Stimulated activated CD8-positive, alpha-beta memory T cell treated with anti-CD3 and anti-CD28 coated beads, Interleukin-15, amount 100 ng/mL, for 4 hours (primary cell): ENCODE results near the gene STIL.

Experiments used
- DNase-seq, 2 donors: peaks; one replicate each; pipeline ENCODE4 v3.0.0-alpha.2; 2020; ENCODE audit warnings: low read depth in 2 of 2

The STIL gene

GRCh38 chr1:47235241-47235681 is 78.7 kb downstream of the STIL start:
- no peak for DNase-seq

GRCh38 chr1:47233186-47233585 is 80.8 kb downstream of the STIL start:
- no peak for DNase-seq

GRCh38 chr1:47232187-47232874 is 81.6 kb downstream of the STIL start, which contains the start of gene TAL1:
Gene TAL1, minus strand, starts transcription at chr1:47232225. Its CDS starts 6,337 bp downstream, at chr1:47225888.
- DNase-seq: no peak

DNA sequence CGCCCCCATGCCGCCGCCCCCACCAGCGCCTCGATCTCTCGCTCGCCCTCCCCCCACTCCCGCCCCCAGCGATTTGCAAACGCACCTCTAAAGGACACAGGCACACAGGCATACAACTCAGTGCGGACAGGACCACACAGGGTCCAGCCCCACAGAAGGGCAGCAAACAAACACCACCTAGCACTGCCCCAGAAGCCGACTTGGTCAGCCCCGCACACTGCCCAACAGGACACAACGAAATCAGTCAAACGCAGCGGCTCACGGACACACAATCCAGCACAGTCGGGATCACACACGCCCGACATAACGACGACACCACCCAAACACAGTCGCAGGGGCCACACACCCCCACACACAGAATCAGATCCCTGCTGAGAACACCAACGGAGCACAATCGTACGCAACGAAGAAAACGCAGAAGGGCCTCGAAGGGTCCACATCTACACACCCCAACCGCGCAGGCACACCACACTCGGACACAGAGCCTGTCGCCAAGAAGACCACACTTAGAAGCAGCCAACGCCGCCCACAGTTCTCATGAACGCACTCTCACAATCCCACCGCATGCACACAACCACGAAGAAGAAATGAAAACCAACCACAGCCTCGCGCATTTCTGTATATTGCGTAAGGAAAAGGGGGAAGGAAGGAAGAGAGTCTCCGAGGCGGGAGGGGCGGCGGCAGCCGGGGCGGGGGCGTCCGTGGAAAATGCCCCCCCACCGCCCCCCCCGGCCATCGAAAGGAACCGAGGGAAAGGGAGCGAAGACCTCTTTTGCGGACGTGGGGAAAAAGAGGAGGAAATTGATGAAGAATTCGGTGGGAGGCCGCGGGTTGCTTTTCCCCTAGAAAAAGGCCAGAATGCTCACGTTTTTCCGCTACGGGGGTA is 82.4 kb downstream of the STIL start:
- no peak for DNase-seq

DNA sequence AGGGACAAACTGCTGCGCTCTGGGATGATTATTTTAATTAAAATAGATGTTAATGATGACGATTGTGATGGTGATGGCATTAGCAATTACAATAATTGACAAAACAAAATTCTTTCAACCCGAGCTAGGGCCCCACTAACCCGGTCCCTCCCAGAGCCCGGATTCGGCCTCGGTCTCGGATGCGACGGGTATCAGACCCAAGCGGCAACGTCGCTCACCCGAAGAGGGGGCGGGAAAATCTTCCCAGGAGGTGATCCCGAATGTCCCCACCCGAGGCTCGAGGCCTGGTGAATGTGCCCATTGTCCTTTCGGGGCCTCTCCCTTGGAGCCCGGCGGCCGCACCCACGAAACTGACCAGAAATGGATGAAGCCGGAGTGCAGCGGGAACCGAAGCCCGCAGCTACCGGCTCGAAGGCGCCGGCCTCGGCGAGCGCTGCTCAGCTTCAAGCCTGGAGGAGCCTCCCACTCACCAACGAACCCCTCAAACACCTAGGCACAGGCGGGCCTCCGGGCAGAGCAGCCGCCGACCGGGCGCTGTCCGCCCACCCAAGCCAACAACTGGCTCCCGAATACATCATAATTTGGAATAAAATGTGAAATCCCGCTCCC is 83.2 kb downstream of the STIL start:
- no peak for DNase-seq

DNA sequence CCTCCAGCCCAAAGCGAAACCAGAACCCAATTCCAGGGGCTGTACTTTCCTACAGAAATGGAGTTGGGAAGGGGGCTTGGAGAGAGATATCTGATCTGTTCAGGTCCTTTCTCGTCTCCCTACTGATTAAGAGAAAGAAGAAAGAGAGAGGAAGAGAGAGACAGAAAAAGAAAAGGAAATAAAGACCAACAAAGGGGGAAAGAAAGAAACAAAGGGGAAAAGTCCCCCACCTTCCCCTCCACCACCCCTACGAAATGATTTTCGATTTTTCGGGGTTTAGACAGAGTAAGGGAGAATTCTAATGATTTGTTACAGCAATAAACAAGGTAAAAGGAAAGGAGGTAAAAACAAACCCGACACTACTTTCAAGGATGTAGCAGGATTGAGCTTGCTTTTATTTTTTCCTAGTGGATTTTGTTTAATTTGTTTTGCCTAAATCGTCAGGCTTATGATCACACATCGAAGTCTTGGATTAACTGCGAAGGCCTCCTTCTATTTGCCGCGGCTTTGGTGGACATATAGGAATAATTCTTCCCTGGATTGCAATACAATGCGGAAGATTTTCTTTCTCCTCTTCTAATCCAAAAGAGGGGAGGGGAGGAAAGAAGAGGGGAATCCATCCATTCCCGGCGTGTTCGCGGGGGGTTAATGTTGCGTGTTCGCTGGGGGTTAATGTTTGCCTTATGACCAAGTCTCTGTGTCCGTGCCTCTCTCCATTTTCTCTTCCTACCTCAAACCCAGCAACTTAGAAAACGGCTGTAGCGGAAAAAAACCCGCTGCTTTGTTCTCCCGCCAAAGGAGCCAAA is 83.9 kb downstream of the STIL start:
- no peak for DNase-seq

DNA sequence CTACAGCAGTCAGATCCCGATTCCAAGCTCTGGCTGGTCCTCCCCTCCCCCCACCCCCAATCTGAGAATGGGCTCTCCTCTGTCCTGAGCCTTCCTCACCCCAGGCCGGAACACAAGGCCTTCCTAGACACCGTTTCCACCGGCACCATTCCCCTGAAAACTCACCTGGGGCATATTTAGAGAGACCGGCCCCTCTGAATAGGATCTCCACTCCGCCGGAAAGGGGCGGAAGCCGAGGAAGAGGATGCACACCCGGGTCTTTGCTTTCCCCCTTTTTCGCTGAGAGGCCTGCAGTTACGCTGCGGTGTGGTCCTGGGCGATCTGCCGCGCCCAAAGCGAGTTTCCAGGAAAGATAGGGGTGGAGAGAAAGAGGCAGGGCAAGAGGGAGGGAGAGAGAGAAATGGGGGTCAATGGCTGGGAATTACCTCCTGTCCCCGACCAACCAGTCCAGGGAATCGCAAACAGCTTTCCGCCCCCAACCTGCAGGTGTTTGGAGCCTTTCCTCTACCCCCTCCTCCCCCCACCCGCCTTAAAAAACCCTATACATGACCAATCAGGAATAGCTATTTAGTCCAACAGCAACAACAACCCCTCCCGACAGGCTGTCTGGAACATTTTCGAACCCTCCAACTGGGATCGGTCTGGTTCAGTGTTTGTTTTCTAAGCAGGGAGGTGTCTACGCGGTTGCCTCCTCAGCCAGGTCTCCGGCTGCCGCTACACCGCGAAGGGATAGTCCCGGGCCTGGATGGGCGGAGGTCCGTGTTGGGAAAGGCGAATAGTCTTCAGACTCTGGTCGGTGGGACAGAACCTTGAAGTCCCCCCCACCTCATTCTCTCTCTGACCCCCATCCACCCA is 84.7 kb downstream of the STIL start:
- no peak for DNase-seq

GRCh38 chr1:47228644-47229030 is 85.3 kb downstream of the STIL start:
- no peak for DNase-seq

DNA sequence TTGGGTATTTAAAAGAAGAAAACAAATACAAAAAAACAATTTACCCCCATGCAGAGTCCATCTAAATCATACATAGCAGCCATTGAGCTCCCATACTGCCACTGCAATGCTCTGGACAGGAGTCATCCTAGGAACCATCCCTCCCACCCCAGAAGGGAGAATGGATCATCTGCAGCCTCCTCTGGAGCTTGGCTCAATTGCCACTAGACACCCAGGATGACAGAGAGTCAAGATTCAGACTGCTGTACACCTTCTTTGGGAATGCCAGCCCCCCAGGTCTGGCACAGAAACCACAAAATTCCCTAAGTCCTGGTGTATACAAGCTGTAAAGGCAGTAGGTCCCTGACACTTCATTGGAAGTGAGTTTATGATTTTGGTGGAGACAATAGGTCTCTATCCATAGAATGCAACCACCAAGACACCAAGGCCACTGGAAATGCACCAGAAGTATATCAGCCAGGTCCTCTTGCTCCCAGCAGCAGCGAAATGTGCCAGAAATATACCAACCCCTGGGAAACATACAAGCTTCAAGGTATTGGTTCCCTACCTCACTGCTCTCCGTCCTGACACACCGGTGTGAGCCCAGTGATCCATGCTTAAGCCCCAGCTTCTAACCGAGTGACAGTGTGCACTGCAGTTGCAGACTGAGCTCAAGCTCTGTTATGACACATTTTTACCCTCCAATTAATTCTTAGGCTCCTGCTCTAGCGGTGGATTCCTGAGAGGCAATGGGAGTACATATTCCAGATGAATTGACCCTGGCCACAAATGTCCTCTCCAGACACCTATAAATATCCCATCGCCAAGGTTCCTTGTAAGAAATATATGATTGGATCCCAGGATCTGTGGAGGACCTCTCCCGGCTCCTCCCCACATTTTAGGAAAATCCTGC is 86.4 kb downstream of the STIL start:
- no peak for DNase-seq

GRCh38 chr1:47226839-47227215 is 87.1 kb downstream of the STIL start:
- DNase-seq: no peak

- DNase-seq: no peak
Measured at GRCh38 chr1:47226121-47226838, 87.7 kb downstream of the STIL start.

DNA sequence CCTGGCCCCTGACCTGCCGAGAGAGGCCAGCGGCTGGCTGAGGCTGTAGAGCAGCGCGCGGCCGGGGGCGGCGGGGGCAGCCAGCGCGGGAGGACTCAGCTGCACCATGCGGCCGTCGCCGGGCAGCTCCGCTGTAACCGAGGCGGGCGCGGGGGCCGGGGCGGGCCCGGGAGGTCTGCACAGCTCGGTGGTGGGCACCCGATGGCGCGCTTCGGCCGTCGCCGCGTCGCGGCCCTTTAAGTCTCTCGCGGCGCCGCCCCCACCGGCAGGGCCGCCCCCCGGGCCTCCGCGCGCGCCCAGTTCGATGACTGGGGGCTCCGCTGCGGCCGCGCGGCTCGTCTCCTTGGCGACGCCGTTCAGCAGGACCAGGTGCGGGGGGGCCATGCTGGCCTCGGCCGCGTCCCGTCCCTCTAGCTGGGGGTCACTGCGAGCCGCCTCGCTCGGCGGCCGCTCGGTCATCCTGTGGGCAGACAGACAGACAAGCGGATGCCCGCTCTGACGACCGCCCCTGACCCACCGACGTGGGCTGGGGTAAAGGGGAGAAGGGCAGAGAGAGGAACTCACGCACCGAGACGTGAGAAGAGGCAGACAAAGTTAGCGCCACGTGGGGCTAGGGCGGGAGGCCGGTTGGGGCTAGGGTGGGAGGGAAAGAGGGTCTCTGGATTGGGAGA is 88.4 kb downstream of the STIL start:
- no peak for DNase-seq

- no peak for DNase-seq
Measured at GRCh38 chr1:47224676-47225399, 89.1 kb downstream of the STIL start.

DNA sequence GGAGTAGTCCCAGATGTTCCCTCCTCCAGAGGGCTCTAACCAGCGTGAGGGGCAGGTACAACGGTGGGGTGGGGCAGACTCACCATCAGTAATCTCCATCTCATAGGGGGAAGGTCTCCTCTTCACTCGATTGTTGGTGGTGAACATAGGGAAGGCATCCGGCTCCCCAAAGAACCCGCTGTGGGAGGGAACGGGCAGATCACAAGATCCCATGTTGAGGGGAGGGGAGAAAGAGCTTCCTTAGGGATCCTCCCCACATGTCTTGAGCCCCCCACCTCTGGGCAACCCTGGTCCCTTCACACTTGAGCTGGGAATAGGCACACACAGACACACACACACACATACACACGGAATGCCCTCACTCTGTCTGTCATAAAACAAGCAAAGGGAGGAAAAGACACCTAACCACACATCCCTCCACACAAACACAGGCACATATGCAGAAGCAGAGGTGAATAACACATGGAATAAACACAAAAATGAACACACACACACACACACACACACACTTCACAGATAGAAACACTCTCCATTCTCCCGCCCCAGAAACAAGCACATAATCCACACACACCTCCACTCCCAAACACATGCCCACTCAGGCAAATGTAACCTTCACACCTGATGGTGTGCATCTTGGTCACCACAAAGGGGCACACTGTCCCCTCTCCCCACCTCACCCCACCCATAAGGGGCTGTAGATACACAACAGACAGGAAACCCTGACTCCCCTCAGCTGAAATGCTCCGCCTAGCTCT is 89.8 kb downstream of the STIL start:
- no peak for DNase-seq

GRCh38 chr1:47223174-47223920 is 90.6 kb downstream of the STIL start:
- no peak for DNase-seq

DNA sequence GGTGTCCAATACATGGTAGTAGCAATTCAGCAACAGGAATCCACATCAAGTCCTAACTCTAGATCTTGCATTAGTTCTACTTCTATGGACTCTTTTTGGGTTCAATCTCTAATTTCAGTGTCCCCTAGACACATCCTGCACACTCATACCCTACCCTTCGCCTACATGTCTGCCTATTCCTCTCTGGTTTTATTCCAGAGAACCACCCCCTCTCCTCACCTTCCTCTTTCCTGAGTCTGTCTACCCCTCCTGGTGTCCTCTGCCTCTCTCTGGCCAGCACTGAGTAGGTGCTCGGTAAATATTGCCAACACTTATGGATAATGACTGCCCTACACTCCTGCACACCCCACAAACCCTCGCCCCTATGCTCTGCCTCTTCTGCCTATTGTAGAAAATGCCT is 91.5 kb downstream of the STIL start:
- no peak for DNase-seq
